K562 (cell line): ENCODE measurements around the gene DCPS. TPM values are rescaled to one million over a fixed set of nuclear protein-coding genes. Genes with fewer than 3 reads are reported as not detected.

Experiments used
- ASH1L ChIP-seq: fragments of 450-650 bp; IDR thresholded peaks from 2 replicates; pipeline ENCODE4 v1.6.1; 2018; ENCODE audit warnings: borderline replicate concordance, mild to moderate bottlenecking, low read depth; ENCODE audit not compliant: partially characterized antibody
- CCNT2 ChIP-seq: IDR thresholded peaks from 2 replicates; pipeline ENCODE4 v1.6.1; 2011; ENCODE audit warnings: borderline replicate concordance, low read depth, mild to moderate bottlenecking, moderate library complexity, mixed read lengths, low read length; ENCODE audit not compliant: insufficient read length; ENCODE audit errors: extremely low read depth
- FOXP4 ChIP-seq: sonication (generic); formaldehyde crosslinking; IDR thresholded peaks from 2 replicates; pipeline ENCODE4 v1.8.0; 2022; ENCODE audit warnings: mild to moderate bottlenecking, missing genetic modification reagents, borderline replicate concordance
- HNRNPH1 ChIP-seq: fragments of 200-400 bp; formaldehyde crosslinking; optimal IDR thresholded peaks from 2 replicates; pipeline ENCODE3; 2017; ENCODE audit warnings: low read depth, mild to moderate bottlenecking, low read length, moderate library complexity
- LEF1 ChIP-seq: fragments of 450-650 bp; IDR thresholded peaks from 2 replicates; pipeline ENCODE4 v1.6.1; 2016; ENCODE audit warnings: mild to moderate bottlenecking
- MAFK ChIP-seq: IDR thresholded peaks from 2 replicates; pipeline ENCODE4 v1.6.1; 2011; ENCODE audit warnings: low read length, improper control_type of control experiment
- MED1 ChIP-seq: sonication (generic); formaldehyde crosslinking; IDR thresholded peaks from 2 replicates; pipeline ENCODE4 v1.8.1; 2023; ENCODE audit warnings: missing genetic modification reagents, borderline replicate concordance
- RUNX1 ChIP-seq: sonication (generic); IDR thresholded peaks from 2 replicates; pipeline ENCODE4 v1.6.1; 2016; ENCODE audit warnings: antibody characterized with exemption, low read depth
- SAP30 ChIP-seq: fragments of 200-600 bp; sonication (generic); IDR thresholded peaks from 2 replicates; pipeline ENCODE4 v1.6.1; 2012; ENCODE audit warnings: borderline replicate concordance, low read depth, mild to moderate bottlenecking, moderate library complexity, low read length, control low read depth, inconsistent platforms; ENCODE audit not compliant: insufficient read depth, poor library complexity, severe bottlenecking
- TGIF2 ChIP-seq: sonication (generic); formaldehyde crosslinking; IDR thresholded peaks from 2 replicates; pipeline ENCODE4 v1.8.1; 2022; ENCODE audit warnings: mild to moderate bottlenecking, missing genetic modification reagents, moderate library complexity
- TRIM28 ChIP-seq: fragments of 450-650 bp; IDR thresholded peaks from 2 replicates; pipeline ENCODE4 v1.6.1; 2017
- ZNF121 ChIP-seq: sonication (generic); formaldehyde crosslinking; conservative IDR thresholded peaks from 2 replicates; pipeline ENCODE4 v1.8.0; 2022; ENCODE audit warnings: missing genetic modification reagents
- ZNF75A ChIP-seq: fragments of 450-650 bp; formaldehyde crosslinking; IDR thresholded peaks from 2 replicates; pipeline ENCODE4 v1.4.0; 2020; ENCODE audit warnings: mild to moderate bottlenecking
- ZNF764 ChIP-seq: fragments of 250-450 bp; sonication (Bioruptor Pico); IDR thresholded peaks from 2 replicates; pipeline ENCODE4 v1.4.0; 2020; ENCODE audit warnings: low read depth, mild to moderate bottlenecking, moderate library complexity
- polyA plus RNA-seq, 8 experiments: library from polyadenylated mRNA; depleted of rRNA in 4 of 8; stranded (reverse) in 5 of 8; unstranded in 3 of 8; fragments of >200 nt; fragmentation: Nextera tagmentation in 2 of 8; fragmentation: Illumina TruSeq in 1 of 8; extraction: Ambion mirVana in 2 of 8; extraction: Trizol in 1 of 8; gene quantifications; 2 replicates each; pipeline versions ENCODE4 v1.2.1 to v1.2.3, GENCODE V29; 2011 to 2014; ENCODE audit warnings: inconsistent platforms in 1 of 8, missing spikeins in 1 of 8
- total RNA-seq, 7 experiments: library from RNA; depleted of rRNA in 6 of 7; stranded (reverse); fragments of >200 nt in 6 of 7; fragmentation: Illumina TruSeq in 2 of 7; extraction: Trizol in 2 of 7; gene quantifications; 2 replicates each; pipeline versions ENCODE4 v1.2.1 to v1.2.3, GENCODE V29; 2011 to 2021; ENCODE audit warnings: low replicate concordance in 1 of 7
- TF ChIP-seq, protein P1 (sequence below): fragments of 250-450 bp; sonication (Bioruptor Pico); IDR thresholded peaks from 2 replicates; pipeline ENCODE4 v1.8.0; 2021; ENCODE audit warnings: borderline replicate concordance, mild to moderate bottlenecking, moderate library complexity; ENCODE audit not compliant: poor library complexity, severe bottlenecking
- TF ChIP-seq, protein P2 (sequence below), 2 experiments: fragments of 450-650 bp; formaldehyde crosslinking in 1 of 2; IDR thresholded peaks; 2 replicates each; pipeline versions ENCODE4 v1.4.0 to v1.6.1; 2014 to 2020; ENCODE audit warnings: mild to moderate bottlenecking in 2 of 2, borderline replicate concordance in 1 of 2, low read depth in 1 of 2

DCPS gene
- total and polyA plus RNA-seq, 9 of the 15 experiments (the other 6 are each of a cell fraction or from before 2014, with no cell fraction given), result 8.7 to 38.1 (median 17.9) TPM

GRCh38 chr11:126303623-126304456 is at the start of gene DCPS (continued):
- TF ChIP-seq ZNF121 (no peak), HNRNPH1 (no peak), ASH1L (no peak), LEF1 (no peak), TGIF2 (CRISPR knock-in tag) (no peak), FOXP4 (CRISPR knock-in tag) (no peak), TRIM28 (no peak), MAFK (no peak), RUNX1 (no peak), CCNT2 (peak; percentile 84), MED1 (CRISPR knock-in tag) (no peak), SAP30 (no peak), ZNF764 (no peak), ZNF75A (CRISPR knock-in tag) (no peak)
- TF ChIP-seq, protein P1, sequence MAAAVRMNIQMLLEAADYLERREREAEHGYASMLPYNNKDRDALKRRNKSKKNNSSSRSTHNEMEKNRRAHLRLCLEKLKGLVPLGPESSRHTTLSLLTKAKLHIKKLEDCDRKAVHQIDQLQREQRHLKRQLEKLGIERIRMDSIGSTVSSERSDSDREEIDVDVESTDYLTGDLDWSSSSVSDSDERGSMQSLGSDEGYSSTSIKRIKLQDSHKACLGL (CRISPR knock-in tag), result no peak
- TF ChIP-seq, protein P2, sequence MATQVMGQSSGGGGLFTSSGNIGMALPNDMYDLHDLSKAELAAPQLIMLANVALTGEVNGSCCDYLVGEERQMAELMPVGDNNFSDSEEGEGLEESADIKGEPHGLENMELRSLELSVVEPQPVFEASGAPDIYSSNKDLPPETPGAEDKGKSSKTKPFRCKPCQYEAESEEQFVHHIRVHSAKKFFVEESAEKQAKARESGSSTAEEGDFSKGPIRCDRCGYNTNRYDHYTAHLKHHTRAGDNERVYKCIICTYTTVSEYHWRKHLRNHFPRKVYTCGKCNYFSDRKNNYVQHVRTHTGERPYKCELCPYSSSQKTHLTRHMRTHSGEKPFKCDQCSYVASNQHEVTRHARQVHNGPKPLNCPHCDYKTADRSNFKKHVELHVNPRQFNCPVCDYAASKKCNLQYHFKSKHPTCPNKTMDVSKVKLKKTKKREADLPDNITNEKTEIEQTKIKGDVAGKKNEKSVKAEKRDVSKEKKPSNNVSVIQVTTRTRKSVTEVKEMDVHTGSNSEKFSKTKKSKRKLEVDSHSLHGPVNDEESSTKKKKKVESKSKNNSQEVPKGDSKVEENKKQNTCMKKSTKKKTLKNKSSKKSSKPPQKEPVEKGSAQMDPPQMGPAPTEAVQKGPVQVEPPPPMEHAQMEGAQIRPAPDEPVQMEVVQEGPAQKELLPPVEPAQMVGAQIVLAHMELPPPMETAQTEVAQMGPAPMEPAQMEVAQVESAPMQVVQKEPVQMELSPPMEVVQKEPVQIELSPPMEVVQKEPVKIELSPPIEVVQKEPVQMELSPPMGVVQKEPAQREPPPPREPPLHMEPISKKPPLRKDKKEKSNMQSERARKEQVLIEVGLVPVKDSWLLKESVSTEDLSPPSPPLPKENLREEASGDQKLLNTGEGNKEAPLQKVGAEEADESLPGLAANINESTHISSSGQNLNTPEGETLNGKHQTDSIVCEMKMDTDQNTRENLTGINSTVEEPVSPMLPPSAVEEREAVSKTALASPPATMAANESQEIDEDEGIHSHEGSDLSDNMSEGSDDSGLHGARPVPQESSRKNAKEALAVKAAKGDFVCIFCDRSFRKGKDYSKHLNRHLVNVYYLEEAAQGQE (IDR thresholded peaks at IDR 0.05; ENCODE audit: borderline replicate concordance), result no peak
- TF ChIP-seq, protein P2 (CRISPR knock-in tag; IDR thresholded peaks at IDR 0.05; ENCODE audit: low read depth), result peak; percentile 62
